K562 (cell line): Measurements from ENCODE around the gene SND1.

Experiments
- FOXO4 ChIP-seq: fragments of 450-650 bp; formaldehyde crosslinking; IDR thresholded peaks from 2 replicates; pipeline ENCODE4 v1.4.0; 2020; ENCODE audit warnings: mild to moderate bottlenecking, moderate library complexity
- NBN ChIP-seq: fragments of 450-650 bp; IDR thresholded peaks from 2 replicates; pipeline ENCODE4 v1.6.1; 2016; ENCODE audit warnings: low read depth, mild to moderate bottlenecking
- THRA ChIP-seq: fragments of 450-650 bp; IDR thresholded peaks from 2 replicates; pipeline ENCODE4 v1.6.1; 2017; ENCODE audit warnings: mild to moderate bottlenecking, moderate library complexity

- TF ChIP-seq FOXO4 (no peak), THRA (no peak), NBN (no peak)
These were observed 389.2 kb downstream of the SND1 start for GRCh38 chr7:128041203-128041602.
